Body of pancreas (tissue), 4 donors: ENCODE measurements around the gene HS3ST5.

Experiments used
- POLR2A ChIP-seq, 3 donors: fragments of 450-650 bp; IDR thresholded peaks; one replicate each; pipeline ENCODE4 v1.6.1; 2016; ENCODE audit warnings: antibody characterized with exemption in 3 of 3, mild to moderate bottlenecking in 2 of 3
- TF ChIP-seq, protein P1 (sequence below), 7 experiments: fragments of 450-650 bp in 4 of 7; fragments of 200-600 bp in 3 of 7; sonication (generic) in 3 of 7; IDR thresholded peaks; one replicate each; pipeline ENCODE4 v1.5.1; 2016 to 2019; ENCODE audit warnings: antibody characterized with exemption in 7 of 7

DNA sequence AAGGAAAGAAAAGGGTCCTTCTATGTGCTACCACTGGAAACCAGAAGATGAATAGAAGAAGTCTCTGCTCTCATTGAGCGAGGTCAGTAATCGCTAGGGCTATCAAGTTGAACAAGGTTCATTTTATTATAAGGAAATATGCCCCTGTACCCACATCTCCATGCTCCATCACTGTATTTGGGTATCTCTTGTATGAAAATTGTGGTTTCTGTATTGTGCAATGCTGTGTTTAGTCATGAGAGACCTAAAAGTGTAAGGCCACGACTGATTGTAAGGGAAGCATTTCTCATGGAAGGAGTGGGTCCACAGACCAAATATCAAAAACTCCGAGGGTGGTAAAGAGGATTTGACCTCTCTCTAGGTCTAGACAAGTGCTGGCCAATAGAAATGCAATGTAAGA lies 3.6 kb upstream of the HS3ST5 start:
- TF ChIP-seq, protein P1, sequence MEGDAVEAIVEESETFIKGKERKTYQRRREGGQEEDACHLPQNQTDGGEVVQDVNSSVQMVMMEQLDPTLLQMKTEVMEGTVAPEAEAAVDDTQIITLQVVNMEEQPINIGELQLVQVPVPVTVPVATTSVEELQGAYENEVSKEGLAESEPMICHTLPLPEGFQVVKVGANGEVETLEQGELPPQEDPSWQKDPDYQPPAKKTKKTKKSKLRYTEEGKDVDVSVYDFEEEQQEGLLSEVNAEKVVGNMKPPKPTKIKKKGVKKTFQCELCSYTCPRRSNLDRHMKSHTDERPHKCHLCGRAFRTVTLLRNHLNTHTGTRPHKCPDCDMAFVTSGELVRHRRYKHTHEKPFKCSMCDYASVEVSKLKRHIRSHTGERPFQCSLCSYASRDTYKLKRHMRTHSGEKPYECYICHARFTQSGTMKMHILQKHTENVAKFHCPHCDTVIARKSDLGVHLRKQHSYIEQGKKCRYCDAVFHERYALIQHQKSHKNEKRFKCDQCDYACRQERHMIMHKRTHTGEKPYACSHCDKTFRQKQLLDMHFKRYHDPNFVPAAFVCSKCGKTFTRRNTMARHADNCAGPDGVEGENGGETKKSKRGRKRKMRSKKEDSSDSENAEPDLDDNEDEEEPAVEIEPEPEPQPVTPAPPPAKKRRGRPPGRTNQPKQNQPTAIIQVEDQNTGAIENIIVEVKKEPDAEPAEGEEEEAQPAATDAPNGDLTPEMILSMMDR (IDR thresholded peaks at IDR 0.05) = no peak
- TF ChIP-seq POLR2A (IDR thresholded peaks at IDR 0.05) = no peak
